B cell (primary cell): ENCODE results near the gene ZBTB8B. TPM values are rescaled to one million over a fixed set of nuclear protein-coding genes. Genes with fewer than 3 reads are reported as not detected.

ENCODE experiments used
- ATAC-seq: fragments of 200-7000 bp; cut with Tn5 transposase; one replicate; pipeline ENCODE4 v1.10.0; 2021; ENCODE audit warnings: low read depth, mild to moderate bottlenecking, moderate number of reproducible peaks, moderate library complexity
- CTCF ChIA-PET: fragments of 350-600 bp; sonication (Branson Sonifier 250); formaldehyde crosslinking; loops from one replicate; lab custom pipeline; 2021; ENCODE audit warnings: antibody characterized with exemption, inconsistent platforms; lab: Charles Lee
- POLR2A ChIA-PET: fragments of 350-600 bp; sonication (Branson Sonifier 250); formaldehyde crosslinking; loops from one replicate; lab custom pipeline; 2021; ENCODE audit warnings: antibody characterized with exemption; lab: Charles Lee
- DNase-seq: peaks from one replicate; pipeline ENCODE4 v3.0.0; 2013
- H2AFZ ChIP-seq: 2 replicates; pipeline ENCODE4 v1.6.1; 2012; ENCODE audit warnings: mild to moderate bottlenecking, low read depth, low read length; ENCODE audit not compliant: insufficient read depth, poor library complexity, severe bottlenecking
- H3K27ac ChIP-seq, 2 donors: 1 replicate in 1 of 2; 2 replicates in 1 of 2; pipeline ENCODE4 v1.5.1; 2012 to 2013; ENCODE audit warnings: low read length in 2 of 2, mild to moderate bottlenecking in 2 of 2, moderate library complexity in 1 of 2
- H3K27me3 ChIP-seq, 4 experiments: fragments of 200-600 bp in 1 of 4; sonication (generic) in 1 of 4; replicated peaks in 1 of 4; 1 replicate in 2 of 4; 2 replicates in 2 of 4; pipeline versions ENCODE4 v1.6.1 to v1.7.0; 2013 to 2016; ENCODE audit warnings: low read length in 3 of 4, mild to moderate bottlenecking in 2 of 4, mixed read lengths in 1 of 4, moderate library complexity in 1 of 4; ENCODE audit not compliant: insufficient read depth in 4 of 4, control insufficient read depth in 3 of 4; ENCODE audit errors: control extremely low read depth in 1 of 4
- H3K36me3 ChIP-seq, 2 experiments: replicated peaks in 1 of 2; 1 replicate in 1 of 2; 2 replicates in 1 of 2; pipeline versions ENCODE4 v1.6.1 to v1.7.1; 2013; ENCODE audit warnings: low read length in 1 of 2; ENCODE audit not compliant: insufficient read depth in 2 of 2, control insufficient read depth in 1 of 2; ENCODE audit errors: control extremely low read depth in 1 of 2, extremely low read depth in 1 of 2
- H3K4me1 ChIP-seq, 2 donors: fragments of 200-600 bp in 1 of 2; sonication (generic) in 1 of 2; 1 replicate in 1 of 2; 2 replicates in 1 of 2; pipeline versions ENCODE4 v1.5.1 to v1.6.1; 2013 to 2017; ENCODE audit warnings: low read length in 2 of 2; ENCODE audit not compliant: control insufficient read depth in 2 of 2, insufficient read depth in 2 of 2
- H3K4me2 ChIP-seq: replicated peaks from 2 replicates; pipeline ENCODE3; 2012; ENCODE audit warnings: mild to moderate bottlenecking, low read depth, low read length; ENCODE audit not compliant: poor library complexity, severe bottlenecking
- H3K4me3 ChIP-seq, 5 experiments: fragments of 200-600 bp in 1 of 5; sonication (generic) in 1 of 5; 1 replicate in 3 of 5; 2 replicates in 2 of 5; pipeline versions ENCODE4 v1.5.1 to v1.7.0; 2011 to 2016; ENCODE audit warnings: low read length in 4 of 5, mild to moderate bottlenecking in 4 of 5, low read depth in 2 of 5, control low read depth in 1 of 5, moderate library complexity in 1 of 5; ENCODE audit not compliant: insufficient read depth in 1 of 5; ENCODE audit errors: control extremely low read depth in 1 of 5, extremely low read depth in 1 of 5
- H3K79me2 ChIP-seq: fragments of 200-600 bp; sonication (generic); one replicate; pipeline ENCODE4 v1.6.0; 2016; ENCODE audit warnings: low read length; ENCODE audit not compliant: control insufficient read depth, insufficient read depth
- H3K9ac ChIP-seq: fragments of 200-600 bp; sonication (generic); 2 replicates; pipeline ENCODE4 v1.6.1; 2017; ENCODE audit warnings: mild to moderate bottlenecking, low read length, moderate library complexity
- H3K9me3 ChIP-seq, 3 donors: one replicate each; pipeline versions ENCODE4 v1.6.1 to v1.7.1; 2013; ENCODE audit warnings: low read length in 2 of 3; ENCODE audit not compliant: control insufficient read depth in 2 of 3, insufficient read depth in 1 of 3; ENCODE audit errors: control extremely low read depth in 1 of 3
- H4K20me1 ChIP-seq: 2 replicates; pipeline ENCODE4 v1.6.0; 2012; ENCODE audit warnings: mild to moderate bottlenecking, low read length; ENCODE audit not compliant: insufficient read depth, control insufficient read depth, poor library complexity, severe bottlenecking
- H3K27ac Mint-ChIP-seq: one replicate; pipeline ENCODE4 v1.8.0; 2021; ENCODE audit warnings: mixed read lengths
- H3K27me3 Mint-ChIP-seq: one replicate; pipeline ENCODE4 v1.8.0; 2021; ENCODE audit warnings: mixed read lengths
- H3K4me1 Mint-ChIP-seq: one replicate; pipeline ENCODE4 v1.8.0; 2021; ENCODE audit warnings: mixed read lengths
- H3K4me3 Mint-ChIP-seq: one replicate; pipeline ENCODE4 v1.8.0; 2021; ENCODE audit warnings: mixed read lengths
- H3K9me3 Mint-ChIP-seq: one replicate; pipeline ENCODE4 v1.8.0; 2022; ENCODE audit warnings: mixed read lengths; ENCODE audit not compliant: insufficient read depth
- EZH2 ChIP-seq: IDR thresholded peaks from 2 replicates; pipeline ENCODE4 v1.6.1; 2012; ENCODE audit warnings: borderline replicate concordance, low read depth, mild to moderate bottlenecking, moderate library complexity, low read length; ENCODE audit not compliant: insufficient read depth, poor library complexity, severe bottlenecking
- WGBS: methylation state at CpG from one replicate; pipeline ENCODE4 v1.1.5; 2013; ENCODE audit warnings: missing lambda C conversion rate; ENCODE audit not compliant: insufficient coverage; 5-methylcytosine and 5-hydroxymethylcytosine counted together
- intact Hi-C: fragments of 100-400 bp; cut with micrococcal nuclease; formaldehyde crosslinking; loops from one replicate; pipeline ENCODE4 v1.10.0; 2022
- polyA plus RNA-seq: library from polyadenylated mRNA; depleted of rRNA; stranded (reverse); fragments of >200 nt; gene quantifications from 2 replicates; pipeline ENCODE4 v1.2.3, GENCODE V29; 2012
- total RNA-seq, 2 donors: library from RNA; stranded (reverse); fragments of 120-200 nt in 1 of 2; gene quantifications; 1 replicate in 1 of 2; 2 replicates in 1 of 2; pipeline versions ENCODE4 v1.2.3 to v1.2.4, GENCODE V29; 2013 to 2022
- TF ChIP-seq, protein P1 (sequence below): fragments of 200-600 bp; IDR thresholded peaks from one replicate; pipeline ENCODE4 v1.8.0; 2022; ENCODE audit warnings: antibody characterized with exemption, mild to moderate bottlenecking

Gene ZBTB8B
- total and polyA plus RNA-seq, 2 donors (not counting 1 experiment from before 2014, with no cell fraction given) = 0.02 TPM; not detected in 1

DNA sequence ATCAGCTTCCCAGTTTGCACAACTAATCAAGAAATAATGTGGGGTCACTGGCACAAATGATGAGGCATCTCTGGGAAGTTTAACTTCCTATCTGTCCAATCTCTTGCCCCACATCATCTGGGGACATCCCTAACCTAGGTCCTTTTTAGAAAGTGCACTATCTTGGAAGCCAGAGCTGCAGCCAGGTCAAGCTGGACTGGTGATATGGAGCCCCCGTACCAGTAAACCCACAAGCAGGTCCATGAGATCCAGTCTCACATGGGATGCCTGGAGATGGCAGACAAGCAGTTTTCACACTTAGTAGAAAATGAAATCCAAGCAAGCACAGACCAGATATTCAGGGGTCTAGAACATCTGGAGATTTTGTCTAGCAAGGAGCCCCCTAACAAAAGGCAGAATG, 43.1 kb upstream of the ZBTB8B start:
- Histone ChIP-seq H3K9ac (no peak overlapping the region), H3K27ac (no peak overlapping the region), H3K4me1 (peaks cover 5 to 6% of the 10 kb centered on the region in 2 donors), H3K4me3 (no peak overlapping the region), H3K27me3 (peaks cover 0 to 23% (median 10%) of the 10 kb centered on the region in 4 experiments), H3K36me3 (no peaks in the 10 kb centered on the region), H3K79me2 (no peaks in the 10 kb centered on the region), H2AFZ (no peak overlapping the region), H4K20me1 (no peaks in the 10 kb centered on the region), H3K4me2 (no peak overlapping the region), H3K9me3 (peaks cover 0 to 6% (median 2%) of the 10 kb centered on the region in 3 donors)
- intact Hi-C loops = no loop called here
- Mint-ChIP-seq H3K9me3 (no peaks in the 10 kb centered on the region), H3K4me1 (peaks cover 4% of the 10 kb centered on the region), H3K27me3 (peaks cover 24% of the 10 kb centered on the region), H3K4me3 (no peak overlapping the region), H3K27ac (no peak overlapping the region)
- CTCF ChIA-PET = interaction anchor here (0.8 to 2.0 kb wide), 3 partner anchors 11 to 206 kb away, joined by 3 to 6 read pairs (median 3); no protein-coding TSS in a partner anchor
- DNase-seq (no peak), ATAC-seq (no peak)
- POLR2A ChIA-PET = no interaction called here
- TF ChIP-seq, protein P1, sequence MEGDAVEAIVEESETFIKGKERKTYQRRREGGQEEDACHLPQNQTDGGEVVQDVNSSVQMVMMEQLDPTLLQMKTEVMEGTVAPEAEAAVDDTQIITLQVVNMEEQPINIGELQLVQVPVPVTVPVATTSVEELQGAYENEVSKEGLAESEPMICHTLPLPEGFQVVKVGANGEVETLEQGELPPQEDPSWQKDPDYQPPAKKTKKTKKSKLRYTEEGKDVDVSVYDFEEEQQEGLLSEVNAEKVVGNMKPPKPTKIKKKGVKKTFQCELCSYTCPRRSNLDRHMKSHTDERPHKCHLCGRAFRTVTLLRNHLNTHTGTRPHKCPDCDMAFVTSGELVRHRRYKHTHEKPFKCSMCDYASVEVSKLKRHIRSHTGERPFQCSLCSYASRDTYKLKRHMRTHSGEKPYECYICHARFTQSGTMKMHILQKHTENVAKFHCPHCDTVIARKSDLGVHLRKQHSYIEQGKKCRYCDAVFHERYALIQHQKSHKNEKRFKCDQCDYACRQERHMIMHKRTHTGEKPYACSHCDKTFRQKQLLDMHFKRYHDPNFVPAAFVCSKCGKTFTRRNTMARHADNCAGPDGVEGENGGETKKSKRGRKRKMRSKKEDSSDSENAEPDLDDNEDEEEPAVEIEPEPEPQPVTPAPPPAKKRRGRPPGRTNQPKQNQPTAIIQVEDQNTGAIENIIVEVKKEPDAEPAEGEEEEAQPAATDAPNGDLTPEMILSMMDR = no peak
- TF ChIP-seq EZH2 = no peak
- WGBS = 100% methylated on average over 1 of the region's 1 CpG

DNA sequence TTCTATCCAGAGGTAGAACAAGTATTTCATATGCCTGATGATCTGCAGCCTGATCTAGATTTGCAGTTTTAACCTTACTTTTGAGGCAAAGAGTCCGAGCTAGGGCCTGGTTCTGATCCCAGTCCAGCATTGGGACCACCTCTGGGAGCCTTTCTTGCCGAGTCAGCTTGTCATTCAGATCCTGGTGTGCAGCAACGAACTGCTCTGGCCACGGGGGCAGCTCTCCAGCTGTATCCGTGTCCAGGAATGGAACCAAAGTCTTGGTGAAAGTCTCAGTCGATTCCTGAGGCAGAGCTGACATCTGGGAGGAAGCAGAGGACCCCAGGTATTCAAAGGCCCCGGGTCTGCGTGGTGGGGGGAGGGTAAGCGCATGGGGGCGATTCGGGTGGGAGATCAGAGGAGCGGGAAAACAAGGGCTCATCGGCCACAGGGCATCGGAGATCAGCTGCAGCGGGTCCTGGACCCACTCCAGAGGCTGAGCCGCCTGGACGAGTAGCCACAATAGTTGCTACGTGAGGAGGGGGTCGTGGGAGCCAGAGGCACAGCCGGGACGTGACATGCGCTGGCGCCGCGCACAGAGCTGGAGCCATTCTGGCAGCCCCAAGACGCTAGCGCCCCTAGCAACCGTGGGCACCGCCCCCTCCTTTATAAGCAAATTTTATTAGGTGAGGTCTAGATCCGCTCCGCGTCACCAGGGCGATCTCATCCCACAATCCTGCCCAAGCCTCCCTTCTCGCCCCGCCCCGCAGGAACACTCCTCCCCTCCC, 38.2 kb upstream of the ZBTB8B start:
- Histone ChIP-seq H3K36me3 (no peaks in the 10 kb centered on the region), H3K79me2 (no peaks in the 10 kb centered on the region), H3K27ac (no peak overlapping the region), H3K9me3 (no peaks in the 10 kb centered on the region), H3K9ac (no peak overlapping the region), H3K4me3 (peak overlapping the region in 3 of 5 experiments; percentile 8 to 29 (median 14)), H3K4me1 (peaks cover 13 to 16% of the 10 kb centered on the region in 2 donors), H3K27me3 (peaks cover 0 to 34% (median 14%) of the 10 kb centered on the region in 4 experiments), H3K4me2 (peak overlapping the region; percentile 63), H4K20me1 (no peaks in the 10 kb centered on the region), H2AFZ (no peak overlapping the region)
- no peak overlapping the region for H3K27ac Mint-ChIP-seq
- WGBS = 15% methylated on average over 22 of the region's 36 CpGs
- DNase-seq (peak; percentile 38), ATAC-seq (no peak)
- ChIA-PET CTCF (interaction anchor here (0.6 to 1.2 kb wide), 2 partner anchors 14 to 27 kb away, joined by 3 to 6 read pairs; no protein-coding TSS in a partner anchor), POLR2A (no interaction called here)
- TF ChIP-seq, protein P1 = no peak
- no peak for TF ChIP-seq EZH2
- H3K9me3 Mint-ChIP-seq = no peaks in the 10 kb centered on the region
- peaks cover 30% of the 10 kb centered on the region for H3K27me3 Mint-ChIP-seq
- intact Hi-C loops = no loop called here
- H3K4me1 Mint-ChIP-seq = peaks cover 26% of the 10 kb centered on the region
- peak overlapping the region; percentile 41 for H3K4me3 Mint-ChIP-seq
